NT2/D1 (cell line): ENCODE data around the gene COL5A3.

Source experiments
- DNase-seq: peaks from one replicate; pipeline ENCODE4 v3.0.0-alpha.2; 2011; ENCODE audit warnings: low read depth, low spot score
- H3K27me3 ChIP-seq: 2 replicates; pipeline ENCODE4 v1.6.0; 2011; ENCODE audit warnings: mild to moderate bottlenecking; ENCODE audit not compliant: insufficient read length, insufficient read depth
- H3K36me3 ChIP-seq: 2 replicates; pipeline ENCODE4 v1.6.1; 2011; ENCODE audit warnings: mild to moderate bottlenecking, low read length, mixed read lengths; ENCODE audit not compliant: insufficient read depth, insufficient read length
- H3K4me1 ChIP-seq: 2 replicates; pipeline ENCODE4 v1.5.1; 2011; ENCODE audit not compliant: insufficient read depth, insufficient read length
- H3K4me3 ChIP-seq: 2 replicates; pipeline ENCODE4 v1.5.1; 2011; ENCODE audit warnings: low read depth; ENCODE audit not compliant: insufficient read length
- H3K9ac ChIP-seq: 2 replicates; pipeline ENCODE4 v1.6.0; 2011; ENCODE audit warnings: low read depth; ENCODE audit not compliant: insufficient read length
- H3K9me3 ChIP-seq: 2 replicates; pipeline ENCODE4 v1.5.1; 2011; ENCODE audit warnings: mild to moderate bottlenecking, low read length; ENCODE audit not compliant: insufficient read depth
- SUZ12 ChIP-seq: IDR thresholded peaks from 2 replicates; pipeline ENCODE4 v1.6.1; 2011; ENCODE audit not compliant: insufficient read length, insufficient read depth; ENCODE audit errors: extremely low read depth
- YY1 ChIP-seq: IDR thresholded peaks from 2 replicates; pipeline ENCODE4 v1.6.1; 2011; ENCODE audit not compliant: insufficient read length, insufficient read depth
- ZNF274 ChIP-seq: IDR thresholded peaks from 2 replicates; pipeline ENCODE4 v1.6.1; 2011; ENCODE audit warnings: mild to moderate bottlenecking, low read depth, low read length

COL5A3 gene

DNA sequence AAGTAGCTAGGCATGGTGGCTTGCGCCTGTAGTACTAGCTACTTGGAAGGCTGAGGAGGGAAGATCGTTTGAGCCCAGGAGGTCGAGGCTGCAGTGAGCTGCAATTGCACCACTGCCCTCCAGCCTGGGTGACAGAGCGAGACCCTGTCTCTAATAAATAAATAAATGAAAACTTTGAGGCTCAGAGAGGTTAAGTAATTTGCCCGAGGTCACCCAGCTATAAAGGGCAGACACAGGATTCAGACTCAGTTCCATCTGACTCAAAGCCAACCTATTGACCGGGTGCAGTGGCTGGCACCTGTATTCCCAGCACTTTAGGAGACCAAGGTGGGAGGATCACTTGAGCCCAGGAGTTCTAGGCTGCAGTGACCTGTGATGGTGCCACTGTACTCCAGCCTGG is 66.6 kb downstream of the COL5A3 start:
- Histone ChIP-seq H3K9me3 (peaks cover 12% of the 10 kb centered on the region), H3K36me3 (no peaks in the 10 kb centered on the region), H3K4me1 (peaks cover 5% of the 10 kb centered on the region), H3K9ac (no peak overlapping the region), H3K27me3 (no peaks in the 10 kb centered on the region), H3K4me3 (no peak overlapping the region)
- DNase-seq = no peak
- TF ChIP-seq SUZ12 (no peak), ZNF274 (no peak), YY1 (no peak)

DNA sequence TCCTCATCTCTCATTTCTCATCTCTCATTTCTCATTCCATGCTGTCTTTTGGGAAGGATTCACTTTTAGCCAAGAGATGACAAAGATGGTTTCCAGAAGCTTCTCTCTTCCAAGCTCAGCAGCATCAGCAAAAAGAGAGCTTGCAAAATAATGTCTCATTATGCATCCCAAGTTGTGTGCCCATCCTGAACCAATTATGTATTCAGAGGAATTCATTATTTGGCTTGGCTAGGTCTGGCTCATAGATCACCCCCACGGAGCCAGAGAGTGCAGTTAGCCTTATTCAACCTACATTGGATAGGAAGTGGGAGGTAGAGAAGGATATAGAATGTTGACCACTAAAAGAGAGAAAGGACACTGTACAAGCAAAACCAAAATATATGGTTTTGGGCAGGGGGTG is 68.6 kb downstream of the COL5A3 start:
- peaks cover 12% of the 10 kb centered on the region for H3K9me3 ChIP-seq
- TF ChIP-seq SUZ12 = no peak
- TF ChIP-seq YY1 = no peak
- no peak for TF ChIP-seq ZNF274
- peaks cover 5% of the 10 kb centered on the region for H3K4me1 ChIP-seq

DNA sequence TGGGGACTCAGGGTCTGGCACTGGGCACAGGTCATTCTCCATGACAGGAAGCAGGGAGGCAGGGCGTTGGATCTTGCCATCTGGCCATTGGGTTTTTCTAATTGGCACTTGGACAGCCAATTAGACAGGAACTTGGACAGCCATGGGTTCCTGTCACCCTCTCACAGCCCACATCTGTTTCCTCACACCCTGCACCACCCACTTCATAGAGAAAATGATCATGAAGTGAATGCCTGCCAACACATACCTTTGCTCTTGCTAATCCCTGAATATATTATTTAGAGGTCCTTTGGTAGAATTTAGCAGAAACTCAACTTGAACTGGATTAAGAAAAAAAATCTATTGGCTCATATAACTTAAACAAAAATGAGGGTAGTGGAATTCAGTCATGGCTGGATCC is 69.1 kb downstream of the COL5A3 start:
- no peaks in the 10 kb centered on the region for H3K36me3 ChIP-seq
- H3K27me3 ChIP-seq = no peaks in the 10 kb centered on the region
- peaks cover 3% of the 10 kb centered on the region for H3K4me1 ChIP-seq
- no peak overlapping the region for H3K4me3 ChIP-seq
- H3K9me3 ChIP-seq = peaks cover 12% of the 10 kb centered on the region
- DNase-seq = no peak
- no peak for TF ChIP-seq SUZ12
- no peak for TF ChIP-seq YY1
- no peak for TF ChIP-seq ZNF274
- H3K9ac ChIP-seq = no peak overlapping the region

More for the DNA sequence above, 68.6 kb downstream of the COL5A3 start:
- DNase-seq = no peak
- Histone ChIP-seq H3K9ac (no peak overlapping the region), H3K4me3 (no peak overlapping the region), H3K27me3 (no peaks in the 10 kb centered on the region), H3K36me3 (no peaks in the 10 kb centered on the region)

DNA sequence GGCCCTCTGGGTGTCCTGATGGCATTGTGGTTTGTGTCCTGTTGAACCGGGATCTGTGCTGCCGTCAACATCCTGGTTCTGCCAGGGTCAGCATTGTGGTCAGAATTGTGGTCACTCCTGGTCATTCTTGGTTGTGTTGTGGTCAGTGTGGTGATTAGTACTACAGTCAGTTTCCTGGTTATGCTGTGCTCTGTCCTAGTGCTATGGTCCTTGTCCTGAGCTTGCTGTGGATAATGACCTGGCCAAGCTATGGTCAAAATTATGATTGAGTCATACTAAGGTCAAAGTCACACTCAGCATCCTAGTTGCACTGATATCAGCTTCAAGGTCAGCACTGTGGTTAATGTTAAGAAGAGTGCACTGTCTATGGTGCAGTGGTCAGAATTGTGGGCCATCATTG is 69.5 kb downstream of the COL5A3 start:
- Histone ChIP-seq H3K9ac (no peak overlapping the region), H3K4me3 (no peak overlapping the region), H3K4me1 (peaks cover 3% of the 10 kb centered on the region), H3K36me3 (no peaks in the 10 kb centered on the region), H3K9me3 (peaks cover 12% of the 10 kb centered on the region), H3K27me3 (peaks cover under 1% of the 10 kb centered on the region)
- TF ChIP-seq YY1 (no peak), SUZ12 (no peak), ZNF274 (no peak)
- DNase-seq = no peak

DNA sequence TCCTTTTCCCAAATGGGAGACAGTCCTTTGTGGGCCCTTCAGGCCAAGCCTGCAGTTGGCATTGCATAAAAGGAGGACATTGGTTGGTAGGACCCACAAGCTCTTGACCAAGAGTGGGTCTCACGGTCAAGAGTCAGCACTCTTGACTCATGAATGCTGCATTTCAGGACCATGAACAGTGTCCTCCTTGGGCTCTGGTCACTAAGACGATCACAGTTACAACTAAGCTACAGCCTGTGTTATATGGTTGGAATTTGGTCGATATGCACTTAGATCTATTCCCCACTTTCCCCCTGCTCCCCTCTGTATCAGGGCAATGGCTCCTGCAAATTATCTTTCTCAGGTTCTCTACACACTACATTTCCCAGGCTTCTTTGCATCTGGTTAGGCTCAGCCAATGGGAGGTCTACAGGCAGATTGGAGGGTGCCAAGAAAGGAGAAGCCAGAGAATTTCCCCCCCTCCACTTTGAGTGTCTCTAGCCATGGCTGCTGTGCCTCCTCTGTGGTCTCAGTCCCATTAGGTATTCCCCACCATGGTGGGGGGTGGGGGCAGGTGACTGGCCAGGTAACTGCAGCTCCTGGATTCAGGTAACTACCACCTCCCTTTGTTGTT is 70.9 kb downstream of the COL5A3 start:
- no peak for TF ChIP-seq YY1
- no peak for TF ChIP-seq ZNF274
- TF ChIP-seq SUZ12 = no peak
- Histone ChIP-seq H3K9me3 (peaks cover 12% of the 10 kb centered on the region), H3K4me1 (peaks cover 3% of the 10 kb centered on the region), H3K36me3 (no peaks in the 10 kb centered on the region), H3K4me3 (no peak overlapping the region), H3K27me3 (peaks cover 5% of the 10 kb centered on the region), H3K9ac (no peak overlapping the region)
- no peak for DNase-seq

DNA sequence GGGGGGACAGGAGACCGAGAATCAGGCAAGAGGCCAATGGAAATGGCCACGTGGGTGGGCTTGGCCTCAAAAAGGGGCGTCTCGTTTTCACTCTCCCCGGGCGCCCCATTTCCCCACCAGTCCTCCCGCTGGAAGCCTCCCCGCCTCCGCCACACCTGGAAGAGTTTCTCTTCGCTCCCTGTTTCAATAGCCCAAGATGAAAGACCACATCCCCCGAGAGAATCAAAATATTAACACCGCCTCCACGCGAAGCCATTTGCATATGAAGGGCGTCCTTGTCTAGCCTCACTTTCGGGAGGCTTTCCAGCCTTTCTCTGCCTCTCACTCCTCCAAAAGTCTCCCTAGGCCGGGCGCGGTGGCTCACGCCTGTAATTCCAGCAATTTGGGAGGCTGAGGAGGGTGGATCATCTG is 73.3 kb downstream of the COL5A3 start:
- H3K9me3 ChIP-seq = peaks cover 5% of the 10 kb centered on the region
- peak overlapping the region; percentile 46 for H3K4me3 ChIP-seq
- peaks cover 5% of the 10 kb centered on the region for H3K27me3 ChIP-seq
- H3K4me1 ChIP-seq = peaks cover 3% of the 10 kb centered on the region
- DNase-seq = no peak
- H3K9ac ChIP-seq = peak overlapping the region; percentile 64
- H3K36me3 ChIP-seq = no peaks in the 10 kb centered on the region
- no peak for TF ChIP-seq SUZ12
- TF ChIP-seq YY1 = no peak
- no peak for TF ChIP-seq ZNF274

DNA sequence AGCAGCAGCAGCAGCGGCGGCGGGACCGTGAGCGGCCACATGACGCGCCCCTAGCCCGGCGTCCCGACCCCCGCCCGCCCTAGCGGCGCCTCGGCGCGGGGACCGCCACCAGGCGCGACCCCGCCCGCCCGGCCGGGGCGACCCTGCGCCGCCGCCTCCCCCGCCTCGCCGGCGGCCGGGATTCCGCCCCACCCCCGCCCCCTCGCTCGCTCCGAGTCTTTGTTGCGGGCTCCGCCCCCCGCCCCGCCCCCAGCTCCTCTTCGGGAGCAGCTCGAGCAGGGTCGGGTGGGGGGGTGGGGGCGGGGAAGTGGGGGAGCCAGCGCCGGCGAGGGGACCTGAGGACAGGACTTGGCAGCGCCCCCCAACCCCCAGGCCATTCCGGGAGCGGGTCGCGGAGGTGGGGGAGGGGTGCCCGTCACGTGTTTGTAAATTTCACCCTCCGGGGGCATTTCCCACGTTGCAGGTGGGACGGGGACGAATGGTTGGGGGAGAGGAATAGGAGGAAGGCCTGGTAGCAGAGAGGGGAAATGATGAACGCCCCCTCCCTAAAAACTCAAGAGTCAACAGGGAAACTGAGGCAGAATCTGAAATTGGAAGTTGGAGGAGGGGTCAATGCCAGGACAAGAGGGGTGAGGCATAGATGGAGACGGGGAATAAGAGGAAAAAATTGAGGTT is 73.8 kb downstream of the COL5A3 start, which contains the start of gene OLFM2:
OLFM2 (minus strand) TSS at position 190 of the 675 bp plus-strand sequence; CDS start at position 41, 149 bp downstream.
- Histone ChIP-seq H3K27me3 (peaks cover 5% of the 10 kb centered on the region), H3K36me3 (no peaks in the 10 kb centered on the region), H3K9me3 (no peaks in the 10 kb centered on the region), H3K9ac (peak within 1 kb of the TSS; percentile 81), H3K4me3 (peak within 1 kb of the TSS; percentile 75), H3K4me1 (peaks cover 3% of the 10 kb centered on the region)
- no peak for DNase-seq
- TF ChIP-seq SUZ12 (no peak), YY1 (no peak), ZNF274 (no peak)
